Stimulated activated naive B cell treated with anti-CD40 and anti-IgM and Interleukin-4, amounts not matched to agents 10 μg/mL and 1 μg/mL and 100 μg/mL, for 72 hours (primary cell): ENCODE measurements around the gene MPPED2.

Experiments
- ATAC-seq, 2 donors: fragments of 150-1000 bp; cut with Tn5 transposase; replicated peaks; 2 replicates each; pipeline ENCODE4 v1.10.0; 2021; ENCODE audit warnings: moderate library complexity in 1 of 2
- DNase-seq: peaks from one replicate; pipeline ENCODE4 v3.0.0; 2021
- H3K27ac Mint-ChIP-seq: one replicate; pipeline ENCODE4 v1.8.0; 2022; ENCODE audit warnings: mild to moderate bottlenecking, mixed read lengths
- H3K27me3 Mint-ChIP-seq, 2 donors: one replicate each; pipeline ENCODE4 v1.8.0; 2022; ENCODE audit warnings: mixed read lengths in 2 of 2
- H3K36me3 Mint-ChIP-seq, 2 donors: one replicate each; pipeline ENCODE4 v1.8.0; 2022; ENCODE audit warnings: mixed read lengths in 2 of 2, mild to moderate bottlenecking in 1 of 2
- H3K4me1 Mint-ChIP-seq, 2 donors: one replicate each; pipeline ENCODE4 v1.8.0; 2022; ENCODE audit warnings: mixed read lengths in 2 of 2, mild to moderate bottlenecking in 1 of 2
- H3K4me3 Mint-ChIP-seq, 2 donors: one replicate each; pipeline ENCODE4 v1.8.0; 2022; ENCODE audit warnings: mild to moderate bottlenecking in 2 of 2, mixed read lengths in 2 of 2, moderate library complexity in 1 of 2
- H3K9me3 Mint-ChIP-seq, 2 donors: one replicate each; pipeline ENCODE4 v1.8.0; 2022; ENCODE audit warnings: mixed read lengths in 2 of 2, mild to moderate bottlenecking in 1 of 2

MPPED2 gene

DNA sequence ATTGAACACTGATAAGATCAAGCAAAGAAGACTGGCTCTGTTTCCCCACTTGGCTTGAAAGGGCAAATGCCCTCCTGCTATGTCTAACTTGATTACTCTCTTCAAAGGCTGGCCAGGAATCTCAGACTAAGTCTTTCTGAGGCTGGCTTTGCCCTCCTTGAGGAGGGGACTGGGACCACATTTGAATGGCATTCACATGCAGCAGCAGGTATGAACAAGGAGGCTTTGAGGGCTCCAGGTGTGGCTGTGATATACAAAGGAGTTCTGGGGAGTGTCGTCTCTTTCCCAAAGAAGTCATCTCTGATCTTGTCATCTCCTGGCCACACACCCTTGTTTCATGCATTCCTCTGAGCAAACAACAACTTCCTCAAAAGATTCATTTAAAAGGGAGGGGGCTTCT is 132.4 kb downstream of the MPPED2 start:
- H3K27ac Mint-ChIP-seq, result no peak overlapping the region
- H3K4me1 Mint-ChIP-seq, result no peaks in the 10 kb centered on the region
- DNase-seq, result no peak
- no peaks in the 10 kb centered on the region for H3K9me3 Mint-ChIP-seq
- H3K36me3 Mint-ChIP-seq, result no peaks in the 10 kb centered on the region
- no peak for ATAC-seq
- no peak overlapping the region for H3K4me3 Mint-ChIP-seq
- H3K27me3 Mint-ChIP-seq, result peaks cover 0 to 3% of the 10 kb centered on the region in 2 donors

DNA sequence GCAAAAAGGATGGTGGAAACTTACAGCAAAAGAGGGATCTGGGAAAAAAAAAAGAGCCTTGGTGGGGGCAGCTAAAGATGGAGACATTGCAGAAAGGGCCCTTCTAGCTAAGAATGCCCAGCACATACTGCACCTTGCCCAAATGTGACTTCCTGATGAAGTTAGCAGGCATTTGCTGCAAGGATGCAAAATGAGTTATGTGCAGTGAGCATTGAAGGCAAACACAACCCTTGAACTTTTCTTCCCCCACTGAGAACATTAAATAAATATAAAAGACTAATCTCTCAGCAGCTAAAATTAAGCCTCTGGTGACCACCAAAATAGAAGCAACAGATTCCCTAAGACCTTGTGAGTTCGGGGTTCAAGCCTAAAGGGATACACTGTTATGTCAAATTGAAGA is 133.3 kb downstream of the MPPED2 start:
- Mint-ChIP-seq H3K27me3 (peaks cover 0 to 3% of the 10 kb centered on the region in 2 donors), H3K36me3 (no peaks in the 10 kb centered on the region), H3K27ac (no peak overlapping the region), H3K9me3 (no peaks in the 10 kb centered on the region), H3K4me3 (no peak overlapping the region), H3K4me1 (no peaks in the 10 kb centered on the region)
- ATAC-seq (no peak), DNase-seq (no peak)

- peaks cover 0 to 3% of the 10 kb centered on the region in 2 donors for H3K27me3 Mint-ChIP-seq
Measured at GRCh38 chr11:30452114-30452513, 134.0 kb downstream of the MPPED2 start.

DNA sequence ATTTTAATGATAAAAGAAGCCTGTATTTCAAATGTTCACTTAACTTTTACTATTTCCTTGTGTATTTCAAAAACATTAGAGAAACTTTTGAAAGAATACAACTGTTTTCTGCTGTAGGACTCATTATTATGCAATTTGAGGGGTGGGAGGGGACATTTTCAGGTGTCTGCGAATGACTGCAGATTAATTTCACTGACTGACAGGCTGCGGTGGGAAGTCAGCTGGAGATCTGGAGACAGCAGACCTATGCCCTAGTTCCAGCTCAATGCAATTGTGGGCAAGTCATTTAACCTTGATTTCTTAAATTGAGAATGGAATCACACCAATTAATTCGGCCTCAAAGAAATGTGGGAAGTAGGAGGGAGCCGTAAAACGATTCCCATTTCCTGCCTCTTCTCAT is 134.5 kb downstream of the MPPED2 start:
- no peak overlapping the region for H3K4me3 Mint-ChIP-seq

More at GRCh38 chr11:30452114-30452513, 134.0 kb downstream of the MPPED2 start:
- DNase-seq (no peak), ATAC-seq (no peak)
- H3K27ac Mint-ChIP-seq, result no peak overlapping the region
- no peaks in the 10 kb centered on the region for H3K4me1 Mint-ChIP-seq
- H3K9me3 Mint-ChIP-seq, result no peaks in the 10 kb centered on the region
- H3K36me3 Mint-ChIP-seq, result no peaks in the 10 kb centered on the region
- H3K4me3 Mint-ChIP-seq, result no peak overlapping the region

DNA sequence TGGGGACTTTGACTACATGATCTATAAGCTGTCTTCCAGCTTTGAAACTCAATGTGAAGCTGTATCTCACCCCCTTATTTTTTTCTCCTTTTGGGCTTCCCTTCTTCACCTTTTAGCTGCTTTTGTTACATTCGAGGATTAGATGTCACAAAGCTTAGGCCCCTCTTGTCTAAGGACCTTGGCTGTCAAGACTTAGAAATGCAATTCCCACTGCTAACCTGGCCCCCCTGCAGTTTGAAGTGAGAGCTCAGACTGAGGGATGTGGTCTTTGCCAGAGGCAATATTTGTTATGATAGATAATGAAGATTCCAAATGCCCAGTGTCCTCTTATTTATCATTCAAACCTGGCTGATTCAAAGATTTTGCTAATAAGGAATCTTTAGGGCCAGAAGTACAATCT is 135.0 kb downstream of the MPPED2 start:
- DNase-seq, result no peak
- Mint-ChIP-seq H3K9me3 (no peaks in the 10 kb centered on the region), H3K36me3 (no peaks in the 10 kb centered on the region), H3K4me1 (no peaks in the 10 kb centered on the region), H3K27me3 (peaks cover 0 to 3% of the 10 kb centered on the region in 2 donors), H3K4me3 (no peak overlapping the region), H3K27ac (no peak overlapping the region)
- no peak for ATAC-seq

More for the DNA sequence above, 134.5 kb downstream of the MPPED2 start:
- DNase-seq (no peak), ATAC-seq (no peak)
- no peaks in the 10 kb centered on the region for H3K4me1 Mint-ChIP-seq
- H3K27me3 Mint-ChIP-seq, result peaks cover 0 to 3% of the 10 kb centered on the region in 2 donors
- no peak overlapping the region for H3K27ac Mint-ChIP-seq
- no peaks in the 10 kb centered on the region for H3K9me3 Mint-ChIP-seq
- H3K36me3 Mint-ChIP-seq, result no peaks in the 10 kb centered on the region

- Mint-ChIP-seq H3K4me1 (no peaks in the 10 kb centered on the region), H3K36me3 (no peaks in the 10 kb centered on the region), H3K27me3 (peaks cover 0 to 3% of the 10 kb centered on the region in 2 donors), H3K4me3 (no peak overlapping the region), H3K27ac (no peak overlapping the region), H3K9me3 (no peaks in the 10 kb centered on the region)
- no peak for ATAC-seq
- DNase-seq, result no peak
Measured at GRCh38 chr11:30447058-30447640, 139.0 kb downstream of the MPPED2 start.

- no peaks in the 10 kb centered on the region for H3K4me1 Mint-ChIP-seq
- H3K36me3 Mint-ChIP-seq, result no peaks in the 10 kb centered on the region
- H3K27ac Mint-ChIP-seq, result no peak overlapping the region
- ATAC-seq (no peak), DNase-seq (no peak)
- H3K9me3 Mint-ChIP-seq, result no peaks in the 10 kb centered on the region
- peaks cover 0 to 3% of the 10 kb centered on the region in 2 donors for H3K27me3 Mint-ChIP-seq
- no peak overlapping the region for H3K4me3 Mint-ChIP-seq
Measured at GRCh38 chr11:30446520-30446919, 139.6 kb downstream of the MPPED2 start.

GRCh38 chr11:30445056-30445455 is 141.1 kb downstream of the MPPED2 start:
- Mint-ChIP-seq H3K36me3 (no peaks in the 10 kb centered on the region), H3K27me3 (peaks cover 0 to 3% of the 10 kb centered on the region in 2 donors), H3K9me3 (no peaks in the 10 kb centered on the region), H3K4me3 (no peak overlapping the region), H3K4me1 (no peaks in the 10 kb centered on the region), H3K27ac (no peak overlapping the region)
- ATAC-seq (no peak), DNase-seq (no peak)

DNA sequence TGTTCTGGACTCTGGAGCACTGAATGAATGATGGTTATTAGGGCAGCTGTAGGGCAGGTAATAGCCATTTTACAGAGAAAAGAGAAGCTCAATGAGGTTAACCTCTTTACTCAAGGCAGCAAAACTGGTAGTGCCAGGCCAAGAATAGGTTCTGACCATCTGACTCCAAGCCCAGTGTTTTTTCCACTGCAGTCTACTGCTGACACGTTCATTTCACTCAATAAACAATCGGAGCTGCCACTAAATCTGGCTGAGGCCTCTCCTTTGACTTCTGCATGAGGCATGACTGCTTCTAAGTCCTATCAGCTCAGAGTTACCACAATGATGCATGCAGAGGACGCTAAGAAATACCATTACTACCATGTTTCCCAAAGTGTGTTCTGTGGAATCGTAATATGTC is 145.6 kb downstream of the MPPED2 start:
- no peaks in the 10 kb centered on the region for H3K36me3 Mint-ChIP-seq
- no peak overlapping the region for H3K27ac Mint-ChIP-seq
- no peaks in the 10 kb centered on the region for H3K4me1 Mint-ChIP-seq
- no peaks in the 10 kb centered on the region for H3K27me3 Mint-ChIP-seq
- no peak for ATAC-seq
- H3K4me3 Mint-ChIP-seq, result no peak overlapping the region
- no peak for DNase-seq
- H3K9me3 Mint-ChIP-seq, result no peaks in the 10 kb centered on the region

- ATAC-seq (no peak), DNase-seq (no peak)
- Mint-ChIP-seq H3K9me3 (peaks cover 0 to 2% of the 10 kb centered on the region in 2 donors), H3K27ac (no peak overlapping the region), H3K36me3 (no peaks in the 10 kb centered on the region), H3K4me1 (peaks cover 1 to 6% of the 10 kb centered on the region in 2 donors), H3K4me3 (no peak overlapping the region), H3K27me3 (no peaks in the 10 kb centered on the region)
Measured at GRCh38 chr11:30436801-30437200, 149.4 kb downstream of the MPPED2 start.

DNA sequence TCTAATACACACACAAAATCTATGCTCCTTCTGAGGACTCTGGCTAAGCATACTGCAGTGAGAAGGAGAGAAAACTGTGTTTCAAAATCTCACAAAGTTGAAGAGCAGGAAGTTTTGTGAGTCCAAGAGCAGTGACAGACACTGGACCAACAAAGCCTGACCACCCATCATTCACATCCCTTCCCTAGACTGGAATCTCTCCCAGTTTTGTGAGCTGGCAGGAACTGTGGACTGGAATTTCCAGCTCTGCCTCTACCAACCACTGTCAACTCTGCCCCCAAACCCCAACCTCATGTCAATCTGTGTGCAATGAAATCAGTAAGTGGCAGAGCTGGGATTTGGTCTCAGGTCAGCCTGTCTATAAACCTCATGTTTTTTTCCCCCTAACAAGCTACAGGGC is 150.7 kb downstream of the MPPED2 start:
- no peaks in the 10 kb centered on the region for H3K27me3 Mint-ChIP-seq
- ATAC-seq (no peak), DNase-seq (no peak)
- H3K36me3 Mint-ChIP-seq, result no peaks in the 10 kb centered on the region
- H3K4me1 Mint-ChIP-seq, result peaks cover 1 to 6% of the 10 kb centered on the region in 2 donors
- H3K27ac Mint-ChIP-seq, result no peak overlapping the region
- peaks cover 0 to 2% of the 10 kb centered on the region in 2 donors for H3K9me3 Mint-ChIP-seq
- no peak overlapping the region for H3K4me3 Mint-ChIP-seq

GRCh38 chr11:30434901-30435300 is 151.3 kb downstream of the MPPED2 start:
- Mint-ChIP-seq H3K36me3 (no peaks in the 10 kb centered on the region), H3K9me3 (peaks cover 0 to 2% of the 10 kb centered on the region in 2 donors), H3K4me3 (no peak overlapping the region), H3K4me1 (peaks cover 1 to 6% of the 10 kb centered on the region in 2 donors), H3K27me3 (no peaks in the 10 kb centered on the region), H3K27ac (no peak overlapping the region)
- ATAC-seq (no peak), DNase-seq (no peak)

DNA sequence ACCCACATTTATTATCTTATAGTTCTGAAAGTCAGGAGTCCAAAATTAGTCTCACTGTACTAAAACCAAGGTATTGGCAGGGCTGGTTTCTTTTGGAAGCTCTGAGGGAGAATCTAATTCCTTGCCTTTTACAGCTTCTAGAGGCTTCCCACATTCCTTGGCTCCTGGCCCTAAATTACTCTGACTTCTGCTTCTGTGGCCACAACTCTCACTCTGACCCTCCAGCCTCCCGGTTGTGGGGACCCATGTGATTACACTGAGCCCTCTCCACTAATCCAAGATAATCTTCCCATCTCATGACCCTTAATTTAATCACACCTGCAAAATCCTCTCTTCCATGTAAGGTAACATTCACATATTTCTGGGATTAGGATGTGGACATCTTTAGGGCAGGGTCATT is 152.3 kb downstream of the MPPED2 start:
- H3K36me3 Mint-ChIP-seq, result no peaks in the 10 kb centered on the region
- H3K27me3 Mint-ChIP-seq, result no peaks in the 10 kb centered on the region
- peaks cover 1 to 6% of the 10 kb centered on the region in 2 donors for H3K4me1 Mint-ChIP-seq
- no peak overlapping the region for H3K4me3 Mint-ChIP-seq
- no peak overlapping the region for H3K27ac Mint-ChIP-seq
- DNase-seq, result no peak
- peaks cover 0 to 2% of the 10 kb centered on the region in 2 donors for H3K9me3 Mint-ChIP-seq
- no peak for ATAC-seq

DNA sequence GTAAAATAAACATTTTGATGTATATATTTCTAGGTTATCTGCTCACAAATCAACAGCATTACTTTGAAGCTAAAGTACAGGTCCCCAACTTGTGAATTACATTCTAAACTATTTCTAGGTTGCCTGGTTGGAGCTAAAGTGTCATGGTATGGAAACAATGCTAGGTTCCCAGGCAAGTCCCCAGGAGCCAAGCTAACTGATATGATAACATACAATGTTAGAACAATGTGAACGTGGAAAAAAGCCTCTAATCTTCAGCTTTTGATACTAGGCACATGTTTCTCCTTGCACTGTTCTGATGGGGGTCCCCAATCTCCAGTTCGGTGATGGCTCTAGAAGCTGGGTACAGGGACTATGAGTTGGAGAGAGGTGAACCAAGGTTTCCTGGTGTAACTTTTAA is 153.4 kb downstream of the MPPED2 start:
- Mint-ChIP-seq H3K27me3 (no peaks in the 10 kb centered on the region), H3K4me3 (no peak overlapping the region), H3K9me3 (peaks cover 0 to 2% of the 10 kb centered on the region in 2 donors), H3K36me3 (no peaks in the 10 kb centered on the region), H3K4me1 (peaks cover 1 to 6% of the 10 kb centered on the region in 2 donors), H3K27ac (no peak overlapping the region)
- ATAC-seq (no peak), DNase-seq (no peak)

DNA sequence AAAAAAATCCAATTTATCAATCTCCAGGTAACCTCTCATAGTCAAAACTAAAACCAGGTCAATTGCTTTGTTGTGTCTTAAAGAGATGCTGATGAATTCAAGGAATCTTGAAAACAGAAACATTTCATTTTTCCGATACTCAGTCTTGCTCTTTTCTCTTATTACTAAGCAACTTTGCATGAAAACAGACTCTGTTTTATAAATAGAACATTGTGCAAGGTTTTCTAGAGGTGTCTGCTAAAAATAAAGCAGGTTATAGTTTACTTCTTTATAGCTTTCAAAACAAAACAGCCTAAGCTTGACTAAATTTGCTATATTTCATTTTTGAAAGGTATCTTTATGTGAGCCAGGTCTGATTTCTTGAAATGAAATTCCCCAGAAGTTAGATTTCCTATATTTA is 154.0 kb downstream of the MPPED2 start:
- DNase-seq (no peak), ATAC-seq (no peak)
- H3K4me3 Mint-ChIP-seq, result no peak overlapping the region
- no peak overlapping the region for H3K27ac Mint-ChIP-seq
- H3K36me3 Mint-ChIP-seq, result no peaks in the 10 kb centered on the region
- H3K9me3 Mint-ChIP-seq, result peaks cover 0 to 2% of the 10 kb centered on the region in 2 donors
- peaks cover 1 to 6% of the 10 kb centered on the region in 2 donors for H3K4me1 Mint-ChIP-seq
- H3K27me3 Mint-ChIP-seq, result no peaks in the 10 kb centered on the region
